ENCODE results near the gene DAPP1.

DNA sequence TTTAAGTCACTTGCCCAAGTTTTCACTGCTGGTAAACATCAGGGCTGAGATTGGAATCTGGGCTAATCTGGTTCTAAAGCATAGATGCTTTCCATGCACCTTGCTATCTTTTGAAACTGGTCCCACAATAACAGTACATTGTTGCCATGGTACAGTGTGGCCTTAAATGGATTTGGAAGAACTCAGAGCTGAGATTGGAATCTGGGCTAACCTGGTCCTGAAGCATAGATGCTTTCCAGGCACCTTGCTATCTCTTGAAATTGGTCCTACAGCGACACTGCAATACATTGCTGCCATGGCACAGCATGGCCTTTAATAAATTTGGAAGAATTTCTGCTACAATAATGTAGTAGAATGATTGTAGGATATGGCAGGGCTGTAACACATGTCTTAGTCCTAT, 28.6 kb downstream of the DAPP1 start:
- TF ChIP-seq EZH2 (IDR thresholded peaks at IDR 0.05; ENCODE audit: insufficient read depth, poor library complexity, severe bottlenecking) (no peak), EZH2phosphoT487 (IDR thresholded peaks at IDR 0.05; ENCODE audit: insufficient read depth, low read depth) (no peak)

Data from GM23248 (cell line).